Inferior parietal cortex (tissue), 1 donor: Measurements from ENCODE around the gene KCNJ5.

Source experiments
- DNase-seq: peaks from one replicate; pipeline ENCODE4 v3.0.0-alpha.2; 2016; ENCODE audit errors: extremely low spot score

Gene KCNJ5

DNA sequence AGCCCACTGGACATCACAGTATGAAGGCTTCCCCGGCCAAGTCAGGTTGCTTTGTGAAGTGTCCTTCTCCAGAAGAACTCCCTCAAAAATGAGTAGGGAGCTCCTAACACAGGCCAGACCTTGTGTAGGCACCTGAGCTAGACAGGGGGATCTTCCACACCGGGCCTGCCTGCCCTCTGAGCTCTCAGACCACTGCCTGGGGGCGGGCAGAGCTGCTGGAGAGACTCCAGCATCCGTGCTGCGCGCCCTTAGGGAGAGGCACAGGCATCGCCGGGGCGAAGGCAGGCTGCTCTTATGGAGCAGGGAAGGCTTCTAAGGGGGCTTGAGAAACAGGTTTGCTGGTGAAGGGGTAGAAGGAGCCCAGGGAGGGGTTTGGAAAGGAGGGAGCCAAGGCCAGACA is 4.4 kb downstream of the KCNJ5 start:
- DNase-seq, result no peak

DNA sequence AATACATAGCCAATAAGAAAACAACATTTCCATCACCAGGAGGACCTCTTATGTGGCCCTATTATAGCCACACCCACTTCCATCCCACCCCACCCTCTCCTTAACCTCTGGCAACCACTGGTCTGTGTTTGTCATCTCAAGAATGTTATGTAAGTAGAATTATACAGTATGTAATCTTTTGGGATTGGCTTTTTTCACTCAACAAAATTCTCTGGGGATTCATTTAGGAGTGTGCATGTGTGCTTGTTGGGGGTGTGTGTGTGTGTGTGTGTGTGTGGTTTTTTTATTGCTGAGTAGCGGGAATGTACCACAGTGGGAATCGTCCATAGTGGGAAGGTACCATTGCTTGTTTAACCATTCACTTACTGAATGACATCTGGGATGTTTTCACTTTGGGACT is 5.2 kb downstream of the KCNJ5 start:
- DNase-seq, result no peak

DNA sequence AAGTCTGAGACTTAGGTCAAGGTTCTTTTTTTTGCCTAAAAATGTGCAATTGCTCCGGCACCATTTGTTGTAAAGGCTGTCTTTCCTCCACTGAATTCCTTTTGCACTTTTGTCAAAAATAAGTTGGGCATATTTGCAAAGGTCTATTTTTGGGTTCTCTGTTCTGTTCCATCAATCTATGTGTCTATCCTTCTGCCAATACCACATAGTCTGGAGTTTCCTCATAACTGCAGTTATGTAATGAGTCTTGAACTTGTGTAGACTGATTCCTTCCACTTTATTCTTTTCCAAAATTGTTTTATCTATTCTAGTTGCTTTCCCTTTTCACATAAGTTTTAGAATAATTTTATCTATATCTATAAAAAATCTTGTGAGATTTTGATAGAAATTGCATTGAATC is 6.7 kb downstream of the KCNJ5 start:
- no peak for DNase-seq

DNA sequence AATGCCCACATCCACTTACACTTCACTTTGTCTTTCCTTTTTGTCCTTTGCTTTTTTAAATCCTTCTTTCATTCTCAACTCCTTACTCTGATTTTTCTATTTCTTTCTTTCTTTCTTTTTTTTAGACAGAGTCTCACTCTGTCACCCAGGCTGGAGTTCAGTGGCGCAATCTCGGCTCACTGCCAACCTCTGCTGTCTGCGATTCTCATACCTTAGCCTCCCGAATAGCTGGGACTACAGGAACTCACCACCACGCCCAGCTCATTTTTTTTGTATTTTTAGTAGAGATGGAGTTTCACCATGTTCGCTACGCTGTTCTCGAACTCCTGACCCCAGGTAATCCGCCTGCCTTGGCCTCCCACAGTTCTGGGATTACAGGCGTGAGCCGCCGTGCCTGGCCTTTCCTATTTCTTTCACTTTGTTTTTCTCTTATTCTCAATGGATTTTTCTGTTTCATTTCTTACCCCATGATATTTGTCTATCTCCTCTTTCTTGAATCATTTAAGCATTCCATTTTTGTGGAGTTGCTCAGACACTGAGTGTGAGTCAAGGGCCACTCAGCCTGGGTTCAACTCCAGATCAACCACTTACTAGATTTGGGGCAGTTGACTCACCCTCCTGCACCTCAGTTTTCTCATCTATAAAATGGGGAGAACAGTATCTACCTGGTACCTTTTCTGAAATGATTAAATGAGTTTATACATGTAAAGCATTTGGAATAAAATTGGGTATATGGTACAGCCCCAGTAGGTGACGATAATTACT is 7.6 kb downstream of the KCNJ5 start:
- no peak for DNase-seq

DNA sequence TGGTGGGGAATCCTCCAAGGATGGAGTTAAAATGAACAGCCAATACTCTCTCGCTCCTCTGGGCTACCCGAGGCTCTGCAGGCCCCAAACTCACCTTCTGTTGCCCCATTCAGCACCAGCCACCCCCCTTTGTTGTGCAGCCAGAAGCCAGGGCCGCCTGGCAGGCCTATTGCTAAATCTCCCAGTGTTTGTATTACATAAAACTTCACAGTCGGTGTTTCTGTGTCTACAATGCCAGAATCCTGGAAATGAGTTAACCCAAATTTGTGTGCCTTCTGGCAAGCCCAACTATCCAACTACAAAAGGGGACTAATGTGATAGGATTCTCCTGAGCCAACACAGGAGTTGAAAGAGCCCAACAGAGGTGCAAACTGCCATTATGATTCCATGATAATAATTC is 9.3 kb downstream of the KCNJ5 start:
- DNase-seq, result no peak

DNA sequence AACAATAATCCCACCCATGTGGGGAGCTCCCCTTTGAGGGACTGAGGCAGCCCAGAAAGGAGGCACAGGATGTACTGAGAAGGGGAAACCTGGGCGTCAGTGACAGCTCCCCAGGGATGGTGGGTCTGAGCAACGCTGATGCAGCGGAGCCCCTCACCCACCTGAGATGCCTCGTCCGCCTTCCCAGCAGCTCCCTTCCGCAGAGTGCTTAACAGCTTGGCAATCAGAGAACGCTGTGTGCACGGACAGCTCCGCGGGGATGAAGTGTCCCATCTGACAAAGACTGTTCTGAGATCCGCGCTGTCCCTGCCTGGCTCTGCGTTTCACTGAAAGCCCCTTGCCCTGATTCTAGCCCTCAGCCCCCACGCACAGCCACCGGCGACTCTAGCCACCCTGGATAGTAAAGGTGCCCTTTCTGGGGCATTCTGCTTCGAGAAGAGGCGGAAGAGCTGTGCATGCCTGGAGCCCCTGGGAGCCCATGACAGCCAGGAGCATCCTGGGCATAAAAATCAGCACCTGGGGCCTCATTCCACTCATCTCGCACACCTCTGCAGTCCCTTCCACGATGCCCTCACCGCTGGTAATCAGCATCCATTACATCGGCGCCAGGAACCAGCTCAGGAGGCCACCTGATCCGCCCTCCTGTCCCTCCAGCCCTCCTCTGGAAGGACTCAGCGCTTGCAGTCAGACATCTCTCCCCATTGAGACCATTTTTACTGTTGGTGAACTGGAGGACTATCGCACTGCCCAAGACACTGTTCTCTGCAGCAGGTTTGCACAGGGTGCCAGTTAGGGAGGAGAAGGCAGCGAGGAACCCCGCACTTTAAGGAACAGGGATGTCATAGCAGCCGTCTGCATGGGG is 10.7 kb downstream of the KCNJ5 start:
- no peak for DNase-seq

DNA sequence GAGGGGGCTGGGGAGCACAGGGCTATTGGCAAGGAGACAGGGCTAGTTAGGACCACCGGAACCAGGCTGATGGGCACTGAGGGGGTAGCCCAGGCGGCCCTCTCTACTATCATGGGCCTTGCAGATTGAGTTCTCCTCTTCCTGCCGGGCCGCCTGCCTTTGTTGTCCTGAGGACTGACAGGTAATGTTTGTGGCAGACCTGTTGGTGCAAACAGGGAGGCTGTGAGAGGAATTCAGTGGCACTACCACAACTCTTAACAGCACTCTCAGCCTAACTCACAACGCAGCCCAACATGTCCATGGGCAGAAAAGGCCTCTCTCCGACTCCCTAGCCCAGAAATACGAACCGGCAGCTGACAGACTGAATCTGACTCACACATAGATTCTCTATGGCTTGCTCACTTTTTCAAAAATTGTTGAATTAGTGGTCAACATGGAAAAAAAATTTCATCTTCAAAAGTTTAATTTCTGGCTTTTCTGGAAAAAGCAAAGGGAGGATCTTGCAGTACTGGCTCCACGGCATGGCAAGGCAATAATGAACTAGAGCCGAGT is 11.4 kb downstream of the KCNJ5 start:
- no peak for DNase-seq

DNA sequence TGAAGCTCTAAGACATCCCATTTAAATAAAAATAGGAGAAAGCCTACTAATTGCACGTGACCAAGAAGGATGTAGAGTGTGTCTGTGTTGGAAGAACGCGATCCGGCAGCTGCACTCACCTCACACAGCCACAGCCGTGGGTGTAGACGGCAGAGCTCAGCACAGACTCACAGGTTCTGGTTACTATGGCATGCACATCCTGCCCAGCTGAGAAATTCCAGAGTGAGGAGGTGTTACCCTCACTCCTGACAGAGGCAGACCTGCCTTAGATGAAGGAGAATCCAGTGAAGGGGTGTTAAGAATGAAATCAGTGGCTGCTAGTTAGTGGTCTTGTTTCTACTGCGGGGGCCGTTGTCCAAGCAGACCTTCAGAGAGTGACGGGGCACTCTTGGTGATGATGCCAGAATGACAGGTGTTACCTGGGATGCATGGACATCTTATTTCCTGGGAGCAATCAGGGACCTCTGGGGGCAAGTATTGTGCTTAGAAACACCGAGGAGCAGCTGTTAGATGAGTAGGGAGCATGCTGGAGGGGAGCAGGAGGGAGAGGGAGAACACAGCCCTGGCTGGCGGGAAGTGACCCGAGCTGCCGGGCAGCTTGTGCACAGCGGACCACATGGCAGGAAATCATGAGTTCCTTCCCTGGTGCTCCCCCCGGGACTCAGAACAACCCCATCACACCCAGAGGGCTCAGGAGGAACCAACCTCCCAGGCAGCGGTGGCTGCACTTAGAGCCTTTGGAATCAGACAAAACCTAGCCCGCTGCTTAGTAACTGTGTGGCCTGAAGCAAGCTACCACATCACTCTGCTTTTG is 12.3 kb downstream of the KCNJ5 start:
- no peak for DNase-seq

DNA sequence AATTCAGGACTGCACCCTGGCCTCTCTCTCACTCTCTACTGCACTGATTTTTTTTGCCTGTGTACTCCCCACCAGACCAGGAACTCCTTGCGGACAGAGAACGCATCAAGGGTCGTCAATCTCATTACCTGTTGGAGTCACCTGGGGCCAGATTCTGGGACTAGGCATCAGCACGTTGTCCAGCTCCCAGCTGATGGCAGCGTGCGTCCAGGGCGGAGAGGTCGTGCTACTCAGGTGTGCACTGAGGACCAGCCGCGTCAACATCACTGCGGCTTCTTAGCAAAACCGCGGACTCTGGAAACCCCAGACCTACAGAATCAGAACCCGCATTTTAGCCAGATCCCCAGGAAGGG is 13.1 kb downstream of the KCNJ5 start:
- DNase-seq, result no peak

DNA sequence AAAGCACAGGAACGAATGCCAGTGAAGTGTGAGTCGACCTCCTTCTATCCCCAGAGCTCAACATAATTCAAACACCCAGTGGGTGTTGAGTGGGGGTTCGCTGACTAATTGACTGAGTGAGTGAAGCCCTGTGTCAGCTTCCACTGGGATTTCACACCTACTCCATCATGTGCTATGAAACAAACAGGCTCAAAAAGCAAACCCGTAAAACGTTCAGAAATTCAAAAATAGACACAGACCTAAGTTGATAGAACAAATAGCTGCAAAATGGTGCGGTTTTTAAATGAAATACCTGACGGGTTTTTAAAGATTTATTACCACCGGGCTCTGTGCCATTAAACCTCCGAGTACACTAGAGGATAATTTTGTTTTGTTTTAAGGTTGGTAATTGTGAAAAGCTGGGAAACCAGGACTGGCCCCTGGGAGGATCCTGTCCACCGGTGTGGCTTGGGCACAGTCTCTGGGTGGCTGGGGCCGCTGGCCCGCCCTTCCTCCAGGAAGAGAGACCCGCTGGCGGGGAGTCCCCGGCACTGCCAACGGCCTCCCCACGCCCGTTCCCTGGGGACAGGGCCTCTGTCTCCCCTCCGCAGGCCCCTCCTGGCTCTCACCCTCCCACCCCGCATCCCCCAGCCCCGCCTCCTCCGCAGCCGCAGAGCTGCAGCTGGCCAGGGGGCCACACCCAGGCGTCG is 13.6 kb downstream of the KCNJ5 start:
- DNase-seq, result no peak

DNA sequence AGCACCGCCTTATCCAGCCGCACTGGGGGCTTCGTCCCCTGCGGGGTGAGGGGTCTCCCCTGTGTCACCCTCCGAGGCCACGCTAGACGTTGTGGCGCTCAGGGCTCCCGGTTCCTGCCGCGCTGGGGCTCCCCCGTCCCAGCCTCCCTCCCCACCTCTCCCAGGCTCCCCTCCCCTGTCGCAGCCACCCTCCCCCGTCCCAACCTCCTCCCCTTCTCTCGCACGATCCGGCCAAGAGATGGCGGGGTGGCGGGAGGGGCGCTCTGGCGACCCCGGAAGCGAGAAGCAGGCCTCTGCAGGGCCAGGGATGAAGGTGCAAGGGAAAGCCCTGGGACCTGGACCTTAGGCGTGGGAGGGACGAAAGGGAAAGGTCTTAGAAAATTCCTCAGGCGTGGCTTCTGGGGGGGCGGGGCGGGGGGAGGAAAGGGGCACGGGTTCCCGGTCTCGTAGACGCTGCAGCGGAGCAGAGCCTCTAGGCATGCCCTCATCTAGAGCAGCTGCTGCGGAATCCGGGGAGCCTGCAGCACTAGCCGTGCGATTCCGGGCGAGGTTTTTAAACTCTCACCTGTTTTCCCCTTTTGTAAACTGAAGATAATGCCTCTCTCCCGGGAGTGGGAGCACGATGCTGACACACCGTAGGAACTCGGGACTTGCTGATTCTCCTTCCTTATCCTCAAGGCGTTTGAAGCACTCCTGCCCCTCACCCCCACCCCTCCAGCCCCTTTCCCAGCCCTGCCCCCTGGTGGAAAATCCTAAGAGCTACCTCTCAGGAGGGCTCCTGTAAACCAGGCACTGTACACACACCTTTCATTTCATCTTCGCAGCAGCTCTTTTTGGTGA is 14.4 kb downstream of the KCNJ5 start:
- no peak for DNase-seq

DNA sequence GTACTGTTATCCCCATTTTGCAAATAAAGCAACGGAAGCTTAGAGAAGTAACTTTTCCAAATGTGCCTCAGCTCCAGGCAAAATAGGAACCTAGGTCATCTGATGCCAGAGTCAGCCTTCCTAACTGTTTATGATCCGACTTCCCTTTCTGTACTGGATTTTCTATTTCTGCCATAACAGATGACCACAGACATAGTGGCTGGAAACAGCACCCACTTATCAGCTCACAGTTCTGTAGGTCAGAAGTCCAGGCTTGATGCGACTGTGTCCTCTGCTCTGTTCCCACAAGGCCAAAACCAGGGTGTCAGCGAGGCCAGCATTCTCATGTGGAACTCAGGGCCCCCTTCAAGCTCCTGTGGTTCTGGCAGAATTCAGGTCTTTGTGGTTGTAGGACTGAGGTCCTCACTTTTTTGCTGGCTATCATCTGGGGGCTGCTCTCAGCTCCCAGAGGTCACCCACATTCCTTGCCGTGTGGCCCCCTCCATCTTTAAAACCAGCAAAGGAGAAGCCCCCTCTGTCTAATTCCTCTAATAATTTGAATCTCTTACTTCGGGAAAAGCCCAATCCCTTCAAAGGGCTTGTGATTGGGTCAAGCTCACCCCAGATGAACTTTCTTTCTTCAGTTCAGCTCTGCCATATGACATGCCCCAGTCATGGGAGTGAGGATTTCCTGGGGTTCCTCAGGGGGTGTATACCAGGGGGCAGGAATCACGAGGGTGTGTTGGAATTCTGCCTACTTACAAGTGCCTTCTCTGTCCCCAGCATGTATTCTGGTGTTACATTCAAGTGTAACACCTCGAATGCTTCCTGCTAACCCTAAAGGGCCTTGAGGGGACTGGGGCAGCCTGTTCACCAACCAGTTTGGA is 15.3 kb downstream of the KCNJ5 start:
- DNase-seq, result no peak

DNA sequence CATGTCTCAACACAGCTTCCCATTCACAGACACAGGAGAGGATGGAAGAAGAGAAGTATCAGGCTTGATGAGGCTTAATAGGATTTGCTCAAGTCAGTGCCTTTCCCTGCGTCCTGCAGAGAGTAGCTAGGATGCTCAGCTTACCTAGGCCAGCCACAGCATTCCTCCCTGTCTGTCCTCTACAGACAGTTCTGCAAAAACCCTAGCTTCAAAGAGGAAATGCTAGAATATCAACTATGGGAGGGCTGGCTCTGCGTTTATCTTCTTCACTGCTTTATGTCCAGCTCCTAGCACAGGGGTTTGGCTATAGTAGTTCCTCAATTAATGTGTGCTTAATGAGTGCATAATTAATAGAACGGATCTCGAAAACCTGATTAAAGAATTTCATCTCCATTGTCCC is 16.4 kb downstream of the KCNJ5 start:
- DNase-seq, result no peak

DNA sequence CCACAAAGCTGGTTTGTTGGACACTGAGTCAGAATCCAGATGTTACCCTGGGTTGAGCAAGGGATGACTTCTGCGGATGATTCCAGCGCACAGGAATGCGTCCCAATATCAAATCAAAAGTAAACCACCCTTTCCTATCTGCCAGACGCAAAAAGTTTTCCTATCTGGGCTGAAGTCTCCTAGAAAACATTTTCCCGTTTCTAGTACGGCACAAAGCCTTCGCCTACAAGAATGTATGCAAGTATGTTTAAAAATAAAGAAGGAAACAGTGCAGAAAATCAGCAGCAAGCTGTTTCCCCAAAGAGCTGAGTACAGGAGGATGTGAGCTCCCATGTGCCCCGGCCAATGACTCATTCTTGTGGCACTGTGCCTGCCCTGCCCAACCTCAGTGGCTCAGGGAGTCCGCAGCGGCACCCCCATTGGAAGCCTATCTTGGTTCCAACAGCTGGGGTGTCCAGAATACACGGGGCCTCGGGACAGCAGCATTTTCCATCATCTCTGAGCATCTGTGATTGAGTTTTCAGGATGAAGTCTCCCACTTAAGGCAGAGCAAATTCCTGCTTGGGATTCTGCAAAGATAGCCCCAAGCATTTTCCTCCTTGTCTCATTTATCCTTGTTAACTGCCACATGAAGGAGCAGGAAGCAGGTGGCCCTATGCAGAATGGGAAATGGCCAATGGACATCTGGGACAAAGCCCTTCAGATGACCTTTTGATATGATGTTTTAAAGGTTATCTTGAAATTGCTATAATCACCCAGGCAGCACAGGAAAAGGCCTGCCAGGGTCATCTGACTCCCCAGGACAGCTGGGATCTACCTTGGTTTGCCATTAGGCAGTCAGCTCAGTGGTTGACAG is 17.5 kb downstream of the KCNJ5 start:
- no peak for DNase-seq

DNA sequence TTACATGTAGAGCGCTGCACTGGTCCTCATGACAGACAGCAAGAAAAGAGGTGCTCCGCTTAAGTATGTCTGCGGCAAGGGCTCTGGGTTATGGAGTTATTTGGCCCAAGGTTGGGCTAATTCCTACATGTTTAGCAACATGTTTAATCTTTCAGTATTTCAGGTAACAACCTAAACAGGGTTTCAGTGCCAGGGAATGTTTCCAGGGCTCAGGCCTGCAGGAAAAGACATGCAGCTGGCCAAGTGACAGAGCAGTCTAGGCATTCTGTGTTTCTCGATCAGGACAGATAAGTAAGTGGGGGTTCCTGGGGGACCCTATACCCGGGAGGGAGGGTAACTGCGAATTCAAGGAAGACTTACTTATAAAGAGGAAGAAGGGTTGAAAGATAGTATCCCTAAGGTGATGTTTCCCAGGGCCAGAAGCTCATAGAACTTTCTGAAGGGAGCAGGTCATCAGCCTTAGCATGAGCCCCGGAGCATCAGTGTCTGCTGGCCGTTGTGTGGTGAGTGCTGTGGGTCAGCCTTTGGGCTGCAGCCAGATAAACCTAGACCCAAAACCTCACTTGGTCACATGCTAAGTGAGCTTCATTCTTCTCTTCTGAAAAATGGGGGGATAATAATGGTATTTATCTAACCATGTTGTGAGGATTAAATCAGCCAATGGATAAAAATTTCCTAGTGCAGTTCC is 18.4 kb downstream of the KCNJ5 start:
- no peak for DNase-seq

DNA sequence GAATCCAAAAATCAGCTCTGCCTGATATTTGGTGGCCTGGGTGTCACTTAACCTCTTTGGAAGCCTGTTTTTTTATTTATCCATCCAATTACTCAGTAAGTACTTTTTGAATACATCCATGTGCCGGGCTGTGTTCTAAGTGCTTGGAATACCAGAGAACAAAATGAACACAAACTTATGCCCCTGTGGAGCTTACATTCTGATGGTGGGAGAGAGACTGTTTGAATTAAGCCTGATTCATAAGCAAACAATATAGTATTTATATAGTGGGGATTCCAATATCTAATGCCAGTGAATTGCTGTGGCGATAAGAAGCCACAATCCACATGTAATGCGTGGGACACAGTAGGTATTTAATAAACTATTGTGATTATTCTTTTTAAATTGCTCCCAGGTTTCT is 19.4 kb downstream of the KCNJ5 start:
- no peak for DNase-seq

DNA sequence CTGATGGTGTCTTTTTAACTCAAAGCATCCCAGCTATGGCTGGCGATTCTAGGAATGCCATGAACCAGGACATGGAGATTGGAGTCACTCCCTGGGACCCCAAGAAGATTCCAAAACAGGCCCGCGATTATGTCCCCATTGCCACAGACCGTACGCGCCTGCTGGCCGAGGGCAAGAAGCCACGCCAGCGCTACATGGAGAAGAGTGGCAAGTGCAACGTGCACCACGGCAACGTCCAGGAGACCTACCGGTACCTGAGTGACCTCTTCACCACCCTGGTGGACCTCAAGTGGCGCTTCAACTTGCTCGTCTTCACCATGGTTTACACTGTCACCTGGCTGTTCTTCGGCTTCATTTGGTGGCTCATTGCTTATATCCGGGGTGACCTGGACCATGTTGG is 20.1 kb downstream of the KCNJ5 start:
- DNase-seq, result no peak

DNA sequence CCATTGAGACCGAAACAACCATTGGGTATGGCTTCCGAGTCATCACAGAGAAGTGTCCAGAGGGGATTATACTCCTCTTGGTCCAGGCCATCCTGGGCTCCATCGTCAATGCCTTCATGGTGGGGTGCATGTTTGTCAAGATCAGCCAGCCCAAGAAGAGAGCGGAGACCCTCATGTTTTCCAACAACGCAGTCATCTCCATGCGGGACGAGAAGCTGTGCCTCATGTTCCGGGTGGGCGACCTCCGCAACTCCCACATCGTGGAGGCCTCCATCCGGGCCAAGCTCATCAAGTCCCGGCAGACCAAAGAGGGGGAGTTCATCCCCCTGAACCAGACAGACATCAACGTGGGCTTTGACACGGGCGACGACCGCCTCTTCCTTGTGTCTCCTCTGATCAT is 20.5 kb downstream of the KCNJ5 start:
- DNase-seq, result no peak
